Uterus (tissue), 2 donors: ENCODE data around the gene PCSK9.

Source experiments
- CTCF ChIP-seq, 4 experiments: fragments of 200-600 bp in 2 of 4; fragments of 450-650 bp in 2 of 4; sonication (generic) in 2 of 4; IDR thresholded peaks; one replicate each; pipeline ENCODE4 v1.5.1; 2016 to 2019; ENCODE audit warnings: antibody characterized with exemption in 4 of 4, mild to moderate bottlenecking in 2 of 4, moderate library complexity in 1 of 4
- POLR2A ChIP-seq, 2 donors: fragments of 450-650 bp; IDR thresholded peaks; one replicate each; pipeline ENCODE4 v1.6.1; 2016; ENCODE audit warnings: antibody characterized with exemption in 2 of 2, mild to moderate bottlenecking in 1 of 2, moderate library complexity in 1 of 2

- TF ChIP-seq CTCF (IDR thresholded peaks at IDR 0.05): no peak
- TF ChIP-seq POLR2A (IDR thresholded peaks at IDR 0.05): no peak
Observed at GRCh38 chr1:55045430-55045829, 6.1 kb downstream of the PCSK9 start.
